DND-41 (cell line): ENCODE results near the gene ACTN1.

Source experiments
- ATAC-seq: fragments of 200-7000 bp; cut with Tn5 transposase; 3 replicates; pipeline ENCODE4 v1.9.1; 2021; ENCODE audit warnings: low read depth; ENCODE audit not compliant: insufficient read depth
- DNase-seq: peaks from one replicate; pipeline ENCODE4 v3.0.0-alpha.2; 2020
- H2AFZ ChIP-seq: 2 replicates; pipeline ENCODE4 v1.6.0; 2012; ENCODE audit warnings: low read depth, low read length
- H3K27ac ChIP-seq: 2 replicates; pipeline ENCODE4 v1.5.1; 2012; ENCODE audit warnings: low read length, inconsistent platforms
- H3K27me3 ChIP-seq: fragments of 200-600 bp; sonication (generic); 2 replicates; pipeline ENCODE4 v1.6.0; 2012; ENCODE audit warnings: low read length, mild to moderate bottlenecking, inconsistent platforms; ENCODE audit not compliant: insufficient read depth, poor library complexity
- H3K36me3 ChIP-seq: 2 replicates; pipeline ENCODE4 v1.5.1; 2012; ENCODE audit warnings: low read length, inconsistent platforms; ENCODE audit not compliant: insufficient read depth
- H3K4me1 ChIP-seq: 2 replicates; pipeline ENCODE4 v1.5.1; 2012; ENCODE audit warnings: mild to moderate bottlenecking, low read length; ENCODE audit not compliant: insufficient read depth
- H3K4me2 ChIP-seq: 2 replicates; pipeline ENCODE4 v1.6.0; 2012; ENCODE audit warnings: mild to moderate bottlenecking, moderate library complexity, low read length, inconsistent platforms; ENCODE audit not compliant: insufficient read depth
- H3K4me3 ChIP-seq, 2 experiments: fragments of 200-600 bp in 1 of 2; shearing (Covaris generic) in 1 of 2; 2 replicates each; pipeline ENCODE4 v1.5.1; 2012 to 2016; ENCODE audit warnings: inconsistent platforms in 2 of 2, low read length in 2 of 2, mild to moderate bottlenecking in 2 of 2, low read depth in 1 of 2, moderate library complexity in 1 of 2
- H3K79me2 ChIP-seq: 2 replicates; pipeline ENCODE4 v1.6.0; 2012; ENCODE audit warnings: low read length, inconsistent platforms; ENCODE audit not compliant: insufficient read depth
- H3K9ac ChIP-seq: 2 replicates; pipeline ENCODE4 v1.6.0; 2012; ENCODE audit warnings: low read depth, mild to moderate bottlenecking, inconsistent platforms, low read length, moderate library complexity
- H3K9me3 ChIP-seq: 2 replicates; pipeline ENCODE4 v1.5.1; 2012; ENCODE audit warnings: low read length, moderate library complexity, mild to moderate bottlenecking, inconsistent platforms; ENCODE audit not compliant: insufficient read depth, severe bottlenecking
- H4K20me1 ChIP-seq: 2 replicates; pipeline ENCODE4 v1.6.0; 2012; ENCODE audit warnings: low read length; ENCODE audit not compliant: insufficient read depth
- CTCF ChIP-seq: IDR thresholded peaks from 2 replicates; pipeline ENCODE4 v1.5.1; 2012; ENCODE audit warnings: borderline replicate concordance, low read length, moderate library complexity, mild to moderate bottlenecking; ENCODE audit not compliant: poor library complexity, severe bottlenecking; ENCODE audit errors: extremely low read depth
- EZH2 ChIP-seq: IDR thresholded peaks from 3 replicates; pipeline ENCODE4 v1.6.1; 2012; ENCODE audit warnings: borderline replicate concordance, low read depth, mild to moderate bottlenecking, moderate library complexity, low read length, inconsistent platforms; ENCODE audit not compliant: severe bottlenecking

ACTN1 gene

GRCh38 chr14:68971411-68972035 is 7.6 kb downstream of the ACTN1 start:
- H3K4me1 ChIP-seq, result peaks cover 34% of the 10 kb centered on the region
- H3K36me3 ChIP-seq, result peaks cover 53% of the 10 kb centered on the region
- H2AFZ ChIP-seq, result no peak overlapping the region
- no peak overlapping the region for H3K4me3 ChIP-seq
- no peak for ATAC-seq
- H3K9me3 ChIP-seq, result no peaks in the 10 kb centered on the region
- no peak for DNase-seq
- H3K4me2 ChIP-seq, result no peak overlapping the region
- TF ChIP-seq CTCF (no peak), EZH2 (no peak)
- peaks cover 99% of the 10 kb centered on the region for H3K79me2 ChIP-seq
- no peak overlapping the region for H3K9ac ChIP-seq
- H3K27ac ChIP-seq, result no peak overlapping the region
- H4K20me1 ChIP-seq, result peaks cover 90% of the 10 kb centered on the region
- H3K27me3 ChIP-seq, result no peaks in the 10 kb centered on the region

GRCh38 chr14:68970736-68971135 is 8.4 kb downstream of the ACTN1 start:
- Histone ChIP-seq H3K9me3 (no peaks in the 10 kb centered on the region), H3K4me3 (no peak overlapping the region), H3K36me3 (peaks cover 45% of the 10 kb centered on the region), H3K4me2 (peak overlapping the region; percentile 20; the same call in 1 of the 2 replicates), H3K4me1 (peaks cover 28% of the 10 kb centered on the region), H4K20me1 (peaks cover 89% of the 10 kb centered on the region), H3K27me3 (no peaks in the 10 kb centered on the region), H3K79me2 (peaks cover 98% of the 10 kb centered on the region), H3K27ac (peak overlapping the region; percentile 56; the same call in 1 of the 2 replicates), H3K9ac (no peak overlapping the region), H2AFZ (no peak overlapping the region)
- DNase-seq, result no peak
- no peak for ATAC-seq
- TF ChIP-seq EZH2, result no peak
- no peak for TF ChIP-seq CTCF

GRCh38 chr14:68970038-68970612 is 9.0 kb downstream of the ACTN1 start:
- Histone ChIP-seq H3K4me3 (no peak overlapping the region), H3K4me1 (peaks cover 28% of the 10 kb centered on the region), H3K36me3 (peaks cover 39% of the 10 kb centered on the region), H3K27me3 (no peaks in the 10 kb centered on the region), H2AFZ (no peak overlapping the region), H3K9ac (no peak overlapping the region; the same call in 1 of the 2 replicates), H3K79me2 (peaks cover 98% of the 10 kb centered on the region), H3K9me3 (no peaks in the 10 kb centered on the region), H3K4me2 (peak overlapping the region; percentile 32), H4K20me1 (peaks cover 89% of the 10 kb centered on the region), H3K27ac (peak overlapping the region; percentile 56)
- ATAC-seq (peak; percentile 91), DNase-seq (peak; percentile 63)
- no peak for TF ChIP-seq CTCF
- no peak for TF ChIP-seq EZH2
